ENCODE data around the gene MACROD2. TPM values are rescaled to one million over a fixed set of nuclear protein-coding genes. Genes with fewer than 3 reads are reported as not detected.
A peak's percentile ranks its signal among the peaks of the same experiment; 100 is the strongest.
"Not testable (repeated sequence)": the region's sequence is repeated elsewhere in the genome, so short reads cannot be mapped to it uniquely, and the experiment has no call there.

MACROD2 gene
- total RNA-seq, 1 donor from 2014 or later: 0.40 TPM

DNA sequence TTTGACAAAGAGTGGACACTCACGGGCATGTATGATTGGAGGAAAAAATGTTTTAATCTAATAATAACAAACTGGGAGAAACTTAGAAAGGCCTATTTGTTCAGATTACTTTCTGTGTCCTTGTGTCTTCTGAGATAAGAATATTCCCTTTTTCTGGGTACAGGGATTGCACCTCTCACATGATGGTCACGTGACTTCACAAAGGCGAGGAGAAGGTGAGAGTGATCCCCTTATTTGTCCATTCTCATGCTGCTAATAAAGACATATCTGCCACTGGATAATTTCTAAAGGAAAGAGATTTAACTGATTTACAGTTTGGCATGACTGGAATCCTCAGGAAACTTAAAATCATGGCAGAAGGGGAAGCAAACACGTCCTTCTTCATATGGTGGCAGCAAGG is 1331.8 kb downstream of the MACROD2 start:
- no peak for DNase-seq (ENCODE audit: low read depth in 2 of 2)

DNA sequence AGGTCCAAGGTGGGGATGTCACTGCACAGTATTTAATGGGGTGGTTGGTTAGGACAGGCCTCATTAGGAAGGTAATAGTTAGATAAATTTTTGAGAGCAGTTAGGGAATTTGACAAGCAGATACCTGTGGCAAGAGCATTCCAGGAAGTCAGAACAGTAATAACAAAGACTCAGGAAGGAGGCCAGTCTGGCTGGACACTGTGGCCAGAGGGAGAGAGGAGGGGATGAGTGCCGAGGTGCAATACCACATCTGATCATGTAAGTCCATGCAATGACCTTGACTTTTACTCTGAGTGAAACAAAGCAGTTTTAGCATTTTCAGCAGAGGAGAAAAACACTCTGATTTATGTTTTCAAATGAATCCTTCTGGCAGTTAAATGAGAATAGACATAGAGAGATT is 1332.8 kb downstream of the MACROD2 start:
- DNase-seq (ENCODE audit: low read depth in 2 of 2): no peak

- DNase-seq (ENCODE audit: low read depth in 2 of 2): no peak
These were observed 1337.4 kb downstream of the MACROD2 start for GRCh38 chr20:15332711-15333160.

- no peak for DNase-seq (ENCODE audit: low read depth in 2 of 2)
These were observed 1337.9 kb downstream of the MACROD2 start for GRCh38 chr20:15333170-15333569.

DNA sequence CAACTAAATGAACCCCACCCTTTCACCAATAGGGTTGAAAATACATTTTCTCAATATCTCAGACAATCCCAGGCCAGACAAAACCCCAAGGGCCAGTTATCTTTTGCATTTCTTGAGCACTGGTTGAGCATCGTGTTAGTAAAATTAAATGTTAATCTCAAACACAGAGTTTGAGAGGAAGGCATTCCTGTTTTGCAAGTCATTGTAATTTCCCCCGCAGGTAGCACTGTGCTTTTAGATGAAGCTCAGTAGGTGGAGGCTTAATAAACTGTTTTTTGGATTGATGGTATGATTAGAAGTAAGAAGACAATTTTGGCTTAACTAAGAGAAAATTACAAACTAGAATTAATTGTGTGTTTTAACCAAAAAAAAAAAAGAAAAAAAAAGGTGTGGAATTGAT is 1340.7 kb downstream of the MACROD2 start:
- no peak for DNase-seq (ENCODE audit: low read depth in 2 of 2)

GRCh38 chr20:15336536-15336935 is 1341.2 kb downstream of the MACROD2 start:
- no peak for DNase-seq (ENCODE audit: low read depth in 2 of 2)

DNA sequence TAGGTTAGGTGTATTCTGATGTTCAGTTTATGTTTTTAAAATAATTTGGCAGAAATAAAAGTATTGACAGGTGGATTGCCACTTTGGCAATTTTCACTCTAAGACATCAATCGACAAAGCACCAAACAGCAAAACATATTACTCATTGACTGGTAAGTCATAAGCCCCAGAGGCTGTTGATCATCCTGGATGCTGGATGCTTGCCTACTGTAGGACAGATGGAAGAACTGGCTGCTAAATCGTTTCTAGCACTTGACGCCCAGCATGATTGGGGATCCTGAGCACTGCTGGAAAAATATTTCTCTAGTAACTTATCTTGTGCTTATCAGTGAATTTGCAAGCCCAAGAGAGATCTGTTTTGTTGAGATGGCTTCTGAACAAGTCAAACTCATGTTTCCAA is 1343.9 kb downstream of the MACROD2 start:
- DNase-seq (ENCODE audit: low read depth in 2 of 2): no peak

DNA sequence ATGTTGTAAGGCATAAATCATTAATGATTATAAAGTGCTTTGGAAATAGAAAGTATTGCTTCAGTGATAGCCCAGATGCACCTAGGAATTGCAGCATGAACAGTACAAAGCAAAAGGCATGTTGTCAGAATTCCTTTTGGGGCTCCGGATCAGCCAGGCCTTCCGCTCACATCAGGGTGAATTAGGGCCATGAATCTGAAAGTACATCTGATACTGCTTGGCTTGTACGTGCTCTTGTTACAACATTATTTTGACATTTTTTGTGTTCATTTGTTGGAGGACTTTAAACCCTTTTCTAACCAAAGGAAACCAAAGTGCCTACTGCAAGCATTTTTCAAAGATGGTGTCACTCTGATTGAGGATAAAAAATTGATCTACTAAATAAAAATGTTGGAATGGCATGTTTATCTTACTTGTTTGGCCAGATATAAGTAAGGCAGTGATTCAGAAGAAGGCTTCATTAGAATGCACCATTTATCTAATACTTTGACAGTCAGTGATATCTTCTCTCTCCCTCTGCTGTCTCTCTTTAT is 1347.7 kb downstream of the MACROD2 start:
- DNase-seq (ENCODE audit: low read depth in 2 of 2): no peak

- no peak for DNase-seq (ENCODE audit: low read depth in 2 of 2)
These were observed 1350.0 kb downstream of the MACROD2 start for GRCh38 chr20:15345287-15345686.

- no peak for DNase-seq (ENCODE audit: low read depth in 2 of 2)
These were observed 1351.5 kb downstream of the MACROD2 start for GRCh38 chr20:15346657-15347280.

DNA sequence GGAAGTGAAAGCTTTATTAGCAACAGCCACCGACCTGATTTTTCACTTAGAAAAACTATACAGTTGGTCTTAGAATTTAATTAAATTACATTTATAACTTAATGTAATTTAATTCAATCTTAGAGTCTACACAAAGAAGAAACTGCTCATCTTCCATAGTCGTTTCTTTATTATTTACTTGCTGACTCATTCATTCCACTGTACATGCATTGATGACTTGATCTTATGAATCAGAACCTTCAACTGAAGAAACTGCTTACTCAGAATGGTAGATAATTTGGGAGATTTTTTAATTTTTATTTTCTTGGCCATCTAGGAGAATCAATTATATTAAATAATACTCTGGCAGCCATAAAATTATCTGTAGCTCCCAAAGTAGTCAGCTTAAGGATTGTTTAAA is 1363.7 kb downstream of the MACROD2 start:
- DNase-seq (ENCODE audit: low read depth in 2 of 2): no peak

GRCh38 chr20:15362849-15363248 is 1367.5 kb downstream of the MACROD2 start:
- no peak for DNase-seq (ENCODE audit: low read depth in 2 of 2)

GRCh38 chr20:15364781-15365180 is 1369.5 kb downstream of the MACROD2 start:
- DNase-seq (ENCODE audit: low read depth in 2 of 2): no peak

DNA sequence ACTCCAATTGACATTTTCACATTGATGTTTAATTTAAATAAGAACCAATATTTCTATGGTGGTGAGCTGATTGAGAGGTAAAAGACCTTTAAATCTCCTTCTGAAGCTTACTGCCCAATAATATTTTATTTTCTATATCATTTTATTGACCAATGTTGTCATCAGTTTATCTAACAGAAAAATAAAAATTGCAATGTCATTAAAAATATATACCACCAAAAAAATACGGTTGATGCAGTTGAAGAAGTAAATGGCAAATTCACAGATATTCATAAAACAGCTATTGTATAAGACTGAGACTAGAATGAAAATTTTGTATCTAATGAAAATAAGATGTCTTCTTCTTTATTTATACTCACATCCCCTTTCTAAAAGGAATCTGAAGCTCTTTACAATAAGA is 1375.1 kb downstream of the MACROD2 start:
- no peak for DNase-seq (ENCODE audit: low read depth in 2 of 2)

DNA sequence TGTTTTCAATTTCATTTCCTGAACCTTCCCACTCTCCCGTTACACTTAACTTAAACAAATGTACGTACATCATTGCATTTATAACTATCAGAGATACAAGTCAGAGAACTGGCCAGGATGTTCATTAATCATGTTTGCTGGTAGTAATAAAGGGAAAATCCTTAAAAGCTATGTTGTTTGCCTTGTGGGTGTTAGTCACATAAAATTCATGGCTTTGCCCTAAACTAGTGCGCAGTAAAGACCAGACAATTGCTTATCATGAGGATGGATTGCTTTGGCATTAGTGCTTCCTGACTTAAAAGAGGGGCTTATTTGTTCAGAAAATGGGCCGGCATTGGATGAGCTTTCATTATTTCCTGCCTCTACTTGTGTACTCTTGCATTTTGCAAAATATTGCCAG is 1379.4 kb downstream of the MACROD2 start:
- DNase-seq (ENCODE audit: low read depth in 2 of 2): no peak

- no peak for DNase-seq (ENCODE audit: low read depth in 2 of 2)
These were observed 1380.5 kb downstream of the MACROD2 start for GRCh38 chr20:15375836-15376235.

- not testable (repeated sequence) for DNase-seq (ENCODE audit: low read depth in 2 of 2)
These were observed 1382.3 kb downstream of the MACROD2 start for GRCh38 chr20:15377603-15378002.

- peak in 1 of 2 donors; percentile 18 for DNase-seq (ENCODE audit: low read depth in 2 of 2)
These were observed 1382.8 kb downstream of the MACROD2 start for GRCh38 chr20:15378151-15378550.

DNA sequence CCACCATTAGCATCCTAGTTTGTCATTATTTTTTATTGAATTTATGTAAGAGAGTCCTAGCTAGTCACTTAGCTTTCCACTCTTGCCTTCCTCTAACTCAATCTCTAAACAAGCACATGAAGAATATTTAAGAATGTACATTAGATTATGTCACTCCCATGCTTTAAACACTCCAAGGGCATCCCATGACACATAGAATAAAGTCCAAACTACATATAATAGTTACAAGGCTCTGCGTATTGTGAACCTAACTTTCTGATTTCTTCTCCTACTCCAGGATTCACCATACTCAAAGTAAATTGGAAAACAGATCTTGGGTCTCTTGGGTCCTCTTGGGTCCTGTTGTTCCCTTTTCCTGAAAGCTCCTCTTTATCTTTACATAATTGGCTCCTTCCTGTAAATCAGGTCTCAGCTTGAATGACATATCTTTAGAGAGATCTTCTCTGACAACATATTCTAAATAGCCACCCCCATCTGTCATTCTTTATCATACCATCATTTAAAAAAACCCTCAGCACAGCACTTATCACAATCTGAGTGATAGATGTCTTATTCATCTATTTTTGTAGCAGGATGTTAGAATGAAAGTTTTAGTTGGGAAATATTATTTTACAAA is 1384.5 kb downstream of the MACROD2 start:
- no peak for DNase-seq (ENCODE audit: low read depth in 2 of 2)

- DNase-seq (ENCODE audit: low read depth in 2 of 2): no peak
These were observed 1385.5 kb downstream of the MACROD2 start for GRCh38 chr20:15380770-15381169.

DNA sequence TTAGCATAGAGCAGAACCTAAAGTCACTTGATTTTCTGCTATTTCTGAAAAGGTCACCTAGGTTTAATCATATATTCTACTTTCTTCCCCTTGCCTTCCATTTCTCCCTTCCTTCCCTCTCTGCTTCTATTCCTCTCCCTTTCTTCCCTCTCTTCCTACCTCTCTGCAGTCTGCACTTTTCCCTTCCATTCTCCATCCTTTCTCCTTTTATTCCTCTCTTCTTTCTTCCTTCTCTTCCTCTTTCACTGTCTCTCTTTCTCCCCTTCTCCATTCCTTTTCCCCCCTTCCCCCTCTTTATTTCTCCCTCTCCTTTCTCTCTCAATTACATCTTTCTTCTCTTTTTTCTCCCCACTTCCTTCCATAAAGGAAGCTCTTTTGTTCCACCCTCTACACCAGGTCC is 1391.9 kb downstream of the MACROD2 start:
- no peak for DNase-seq (ENCODE audit: low read depth in 2 of 2)

DNA sequence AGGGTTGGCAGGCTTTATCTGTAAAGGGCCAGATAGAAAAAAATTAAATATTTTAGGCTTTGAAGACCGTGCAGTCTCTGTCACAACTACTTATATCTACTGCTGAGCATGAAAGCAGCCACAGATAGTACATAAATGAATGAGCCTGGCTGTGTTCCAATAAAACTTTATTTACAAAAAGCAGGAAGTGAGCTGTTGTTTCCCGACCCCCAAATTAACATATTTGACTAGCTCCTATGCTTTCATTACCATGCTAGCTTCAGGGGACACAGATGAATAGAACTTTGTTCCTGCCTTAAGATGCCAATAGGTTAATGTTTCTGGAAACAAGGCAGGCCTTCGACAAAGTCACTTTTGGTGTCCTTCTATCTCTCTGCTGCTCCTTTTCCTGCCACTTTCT is 1400.1 kb downstream of the MACROD2 start:
- no peak for DNase-seq (ENCODE audit: low read depth in 2 of 2)

DNA sequence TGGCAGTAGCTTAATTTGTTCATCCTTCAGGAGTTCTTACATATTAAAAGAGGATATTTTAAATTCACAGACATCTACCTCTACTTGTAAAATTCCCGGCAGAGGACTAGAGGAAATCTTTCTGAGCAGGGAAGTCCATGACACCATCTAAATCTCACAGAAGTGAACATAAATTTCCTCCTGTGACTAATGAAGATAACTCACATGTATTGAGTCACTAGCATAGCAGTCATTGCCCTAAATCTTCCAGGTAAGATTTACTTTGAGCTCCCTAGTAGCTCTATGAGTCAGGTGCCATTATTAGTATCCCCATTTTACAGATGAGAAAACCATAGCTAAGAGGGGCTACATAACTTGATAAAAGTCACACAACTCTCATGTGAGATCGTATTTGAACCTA is 1400.7 kb downstream of the MACROD2 start:
- no peak for DNase-seq (ENCODE audit: low read depth in 2 of 2)

Data from lung microvascular endothelial cell (primary cell).